HG02884 (cell line): ENCODE data around the gene NKD1.
A peak's percentile ranks its signal among the peaks of the same experiment; 100 is the strongest.

Source experiments
- ATAC-seq: cut with Tn5 transposase; IDR thresholded peaks from one replicate; pipeline ENCODE4 v1.9.1; 2021; ENCODE audit warnings: mild to moderate bottlenecking, moderate library complexity; ENCODE audit not compliant: unreplicated experiment

Gene NKD1

GRCh38 chr16:50665128-50665878 is 117.1 kb downstream of the NKD1 start:
- no peak for ATAC-seq

- peak; percentile 83 for ATAC-seq
Observed at GRCh38 chr16:50666658-50667496, 118.7 kb downstream of the NKD1 start.

- peak; percentile 12 for ATAC-seq
Observed at GRCh38 chr16:50667497-50668367, 119.5 kb downstream of the NKD1 start.

- no peak for ATAC-seq
Observed at GRCh38 chr16:50668368-50669008, 120.3 kb downstream of the NKD1 start.

- ATAC-seq = no peak
Observed at GRCh38 chr16:50669741-50670140, 121.5 kb downstream of the NKD1 start.

- ATAC-seq = no peak
Observed at GRCh38 chr16:50670476-50670875, 122.3 kb downstream of the NKD1 start.

- no peak for ATAC-seq
Observed at GRCh38 chr16:50671644-50672260, 123.6 kb downstream of the NKD1 start.

GRCh38 chr16:50673496-50674275 is 125.5 kb downstream of the NKD1 start:
- no peak for ATAC-seq

GRCh38 chr16:50674831-50675230 is 126.6 kb downstream of the NKD1 start:
- no peak for ATAC-seq

- ATAC-seq = no peak
Observed at GRCh38 chr16:50675686-50676610, 127.8 kb downstream of the NKD1 start.

GRCh38 chr16:50676684-50677225 is 128.6 kb downstream of the NKD1 start:
- ATAC-seq = no peak

- no peak for ATAC-seq
Observed at GRCh38 chr16:50677351-50677750, 129.2 kb downstream of the NKD1 start.

- ATAC-seq = no peak
Observed at GRCh38 chr16:50678531-50678930, 130.3 kb downstream of the NKD1 start.

GRCh38 chr16:50679266-50679665 is 131.1 kb downstream of the NKD1 start:
- ATAC-seq = no peak

GRCh38 chr16:50679676-50680555 is 131.7 kb downstream of the NKD1 start:
- no peak for ATAC-seq

- no peak for ATAC-seq
Observed at GRCh38 chr16:50680556-50680893, 132.3 kb downstream of the NKD1 start.
